H1 (cell line): ENCODE measurements around the gene CYB561. TPM values are rescaled to one million over a fixed set of nuclear protein-coding genes. Genes with fewer than 3 reads are reported as not detected.

Experiments
- CTCF ChIA-PET: fragments of 300-600 bp; sonication (Branson Sonifier 250); formaldehyde crosslinking; loops from one replicate; lab custom pipeline; 2021; ENCODE audit not compliant: partially characterized antibody; lab: Charles Lee
- POLR2A ChIA-PET: fragments of 300-600 bp; sonication (Branson Sonifier 250); formaldehyde crosslinking; loops from one replicate; lab custom pipeline; 2021; ENCODE audit warnings: inconsistent platforms; ENCODE audit not compliant: partially characterized antibody; lab: Charles Lee
- DNase-seq, 2 experiments: peaks; one replicate each; pipeline versions ENCODE4 v3.0.0 to v3.0.0-alpha.2; 2010 to 2022; ENCODE audit warnings: low spot score in 2 of 2, low read depth in 1 of 2, mixed read lengths in 1 of 2
- FAIRE-seq: peaks from 2 replicates; lab custom pipeline; 2011; peaks lifted over from hg19 to GRCh38; lab: Jason Lieb, UNC
- H2AFZ ChIP-seq: 2 replicates; pipeline ENCODE4 v1.8.1; 2012; ENCODE audit warnings: low read length, inconsistent platforms
- H2AK5ac ChIP-seq: 2 replicates; pipeline ENCODE4 v1.6.1; 2013; ENCODE audit warnings: low read depth, low read length
- H2BK120ac ChIP-seq: replicated peaks from 2 replicates; pipeline ENCODE3; 2013; ENCODE audit warnings: low read depth, low read length, inconsistent platforms
- H2BK12ac ChIP-seq: 2 replicates; pipeline ENCODE4 v1.6.1; 2013; ENCODE audit warnings: low read depth, low read length
- H2BK15ac ChIP-seq: 2 replicates; pipeline ENCODE4 v1.6.1; 2013; ENCODE audit warnings: low read length
- H2BK20ac ChIP-seq: 2 replicates; pipeline ENCODE4 v1.6.1; 2013; ENCODE audit warnings: low read length
- H2BK5ac ChIP-seq: 2 replicates; pipeline ENCODE4 v1.6.1; 2013; ENCODE audit warnings: low read depth, low read length
- H3K14ac ChIP-seq: 2 replicates; pipeline ENCODE4 v1.6.1; 2013; ENCODE audit warnings: inconsistent platforms; ENCODE audit not compliant: insufficient read length
- H3K18ac ChIP-seq: 2 replicates; pipeline ENCODE4 v1.6.1; 2013; ENCODE audit warnings: low read length; ENCODE audit errors: extremely low read depth
- H3K23ac ChIP-seq: 2 replicates; pipeline ENCODE4 v1.6.1; 2013; ENCODE audit warnings: inconsistent platforms; ENCODE audit not compliant: insufficient read length
- H3K23me2 ChIP-seq: 2 replicates; pipeline ENCODE4 v1.6.1; 2013; ENCODE audit warnings: low read depth, low read length
- H3K27ac ChIP-seq: 2 replicates; pipeline ENCODE4 v1.6.1; 2011; ENCODE audit warnings: low read depth, low read length, inconsistent platforms
- H3K27me3 ChIP-seq, 4 experiments: replicated peaks in 1 of 4; 1 replicate in 1 of 4; 2 replicates in 3 of 4; pipeline versions ENCODE4 v1.6.1 to v1.8.1; 2011 to 2013; ENCODE audit warnings: low read length in 3 of 4, mild to moderate bottlenecking in 3 of 4, inconsistent platforms in 2 of 4, mixed read lengths in 2 of 4, moderate library complexity in 1 of 4; ENCODE audit not compliant: control insufficient read depth in 3 of 4, insufficient read depth in 3 of 4; ENCODE audit errors: extremely low read depth in 1 of 4
- H3K36me3 ChIP-seq, 4 experiments: 2 replicates each; pipeline versions ENCODE4 v1.6.1 to v1.8.1; 2011 to 2013; ENCODE audit warnings: mild to moderate bottlenecking in 4 of 4, low read length in 3 of 4, moderate library complexity in 2 of 4, control low read depth in 1 of 4, inconsistent platforms in 1 of 4; ENCODE audit not compliant: insufficient read depth in 4 of 4, control insufficient read depth in 2 of 4
- H3K4ac ChIP-seq: replicated peaks from 2 replicates; pipeline ENCODE3; 2013; ENCODE audit warnings: low read length, low read depth, mixed read lengths, inconsistent platforms; ENCODE audit not compliant: insufficient read length
- H3K4me1 ChIP-seq, 4 experiments: replicated peaks in 1 of 4; 1 replicate in 1 of 4; 2 replicates in 3 of 4; pipeline versions ENCODE4 v1.6.1 to v1.8.1; 2011 to 2013; ENCODE audit warnings: low read length in 3 of 4, inconsistent platforms in 2 of 4, mixed read lengths in 1 of 4; ENCODE audit not compliant: insufficient read depth in 4 of 4, control insufficient read depth in 3 of 4
- H3K4me2 ChIP-seq, 2 experiments: 2 replicates each; pipeline versions ENCODE4 v1.6.1 to v1.8.1; 2011 to 2013; ENCODE audit warnings: low read depth in 2 of 2, low read length in 2 of 2, control low read depth in 1 of 2, inconsistent platforms in 1 of 2, mild to moderate bottlenecking in 1 of 2; ENCODE audit not compliant: insufficient read depth in 1 of 2
- H3K4me3 ChIP-seq, 4 experiments: fragments of 200-600, 300-600 bp in 1 of 4; sonication (generic), shearing (Covaris generic), sonication (Bioruptor Twin) in 1 of 4; 2 replicates each; pipeline versions ENCODE4 v1.5.1 to v1.8.1; 2011 to 2016; ENCODE audit warnings: low read length in 4 of 4, low read depth in 3 of 4, control low read depth in 2 of 4, inconsistent platforms in 2 of 4, mild to moderate bottlenecking in 2 of 4, mixed read lengths in 1 of 4, moderate library complexity in 1 of 4; ENCODE audit not compliant: insufficient read depth in 2 of 4; ENCODE audit errors: extremely low read depth in 1 of 4
- H3K56ac ChIP-seq: replicated peaks from 2 replicates; pipeline ENCODE3; 2013; ENCODE audit warnings: low read depth, mild to moderate bottlenecking, mixed read lengths, low read length, inconsistent platforms; ENCODE audit not compliant: insufficient read length
- H3K79me1 ChIP-seq: 2 replicates; pipeline ENCODE4 v1.6.1; 2013; ENCODE audit warnings: low read depth, low read length, control low read depth
- H3K79me2 ChIP-seq, 2 experiments: 2 replicates each; pipeline versions ENCODE4 v1.6.1 to v1.8.1; 2012 to 2013; ENCODE audit warnings: low read length in 2 of 2, mild to moderate bottlenecking in 2 of 2, inconsistent platforms in 1 of 2; ENCODE audit not compliant: insufficient read depth in 2 of 2, control insufficient read depth in 1 of 2
- H3K9ac ChIP-seq, 4 experiments: replicated peaks in 1 of 4; 1 replicate in 1 of 4; 2 replicates in 3 of 4; pipeline versions ENCODE4 v1.6.1 to v1.8.1; 2011 to 2013; ENCODE audit warnings: low read depth in 3 of 4, low read length in 3 of 4, control low read depth in 2 of 4, mild to moderate bottlenecking in 2 of 4, moderate library complexity in 2 of 4, inconsistent platforms in 1 of 4; ENCODE audit errors: extremely low read depth in 1 of 4
- H3K9me3 ChIP-seq, 2 experiments: 2 replicates each; pipeline versions ENCODE4 v1.6.1 to v1.8.1; 2012 to 2013; ENCODE audit warnings: mild to moderate bottlenecking in 2 of 2, moderate library complexity in 2 of 2, control low read depth in 1 of 2, inconsistent platforms in 1 of 2, low read depth in 1 of 2, low read length in 1 of 2, mixed read lengths in 1 of 2; ENCODE audit not compliant: insufficient read depth in 2 of 2
- H4K20me1 ChIP-seq, 2 experiments: replicated peaks in 1 of 2; 2 replicates each; pipeline versions ENCODE3 to v1.8.1; 2011 to 2013; ENCODE audit warnings: inconsistent platforms in 2 of 2, low read length in 2 of 2, mild to moderate bottlenecking in 1 of 2; ENCODE audit not compliant: insufficient read depth in 2 of 2, control insufficient read depth in 1 of 2
- H4K5ac ChIP-seq: 2 replicates; pipeline ENCODE4 v1.6.1; 2013; ENCODE audit warnings: low read length, low read depth, mixed read lengths, inconsistent platforms; ENCODE audit not compliant: insufficient read length
- H4K8ac ChIP-seq: 2 replicates; pipeline ENCODE4 v1.8.0; 2013; ENCODE audit warnings: mild to moderate bottlenecking, moderate library complexity, low read length, inconsistent platforms; ENCODE audit not compliant: insufficient read depth; ENCODE audit errors: extremely low read depth
- H4K91ac ChIP-seq: replicated peaks from 2 replicates; pipeline ENCODE3; 2013; ENCODE audit warnings: low read length, mixed read lengths, inconsistent platforms; ENCODE audit not compliant: insufficient read length
- CBX8 ChIP-seq: fragments of 300-800, 300-1000 bp; sonication (generic); IDR thresholded peaks from 2 replicates; pipeline ENCODE4 v1.7.1; 2016; ENCODE audit warnings: low read depth, low read length, borderline replicate concordance
- CEBPB ChIP-seq: IDR thresholded peaks from 2 replicates; pipeline ENCODE4 v1.6.1; 2012; ENCODE audit warnings: low read depth, low read length
- CREB1 ChIP-seq: IDR thresholded peaks from 2 replicates; pipeline ENCODE4 v1.6.1; 2012; ENCODE audit warnings: inconsistent platforms
- EP300 ChIP-seq, 2 experiments: IDR thresholded peaks; 1 replicate in 1 of 2; 2 replicates in 1 of 2; pipeline ENCODE4 v1.6.1; 2011 to 2012; ENCODE audit warnings: low read depth in 2 of 2, low read length in 2 of 2, mild to moderate bottlenecking in 2 of 2, borderline replicate concordance in 1 of 2, inconsistent platforms in 1 of 2, moderate library complexity in 1 of 2
- FOSL1 ChIP-seq: IDR thresholded peaks from 2 replicates; pipeline ENCODE4 v1.6.1; 2011; ENCODE audit warnings: mild to moderate bottlenecking, low read depth, low read length, moderate library complexity; ENCODE audit not compliant: insufficient read depth
- KDM5A ChIP-seq: fragments of 200-600 bp; IDR thresholded peaks from 2 replicates; pipeline ENCODE4 v1.7.1; 2012; ENCODE audit warnings: mild to moderate bottlenecking, low read length, inconsistent platforms, mixed read lengths
- NANOG ChIP-seq: IDR thresholded peaks from 2 replicates; pipeline ENCODE4 v1.6.1; 2011; ENCODE audit warnings: low read length, low read depth, mild to moderate bottlenecking, inconsistent platforms; ENCODE audit not compliant: insufficient read depth, poor library complexity, severe bottlenecking
- RAD21 ChIP-seq, 2 experiments: IDR thresholded peaks in 1 of 2; conservative IDR thresholded peaks in 1 of 2; 2 replicates each; pipeline ENCODE4 v1.6.1; 2011; ENCODE audit warnings: low read depth in 2 of 2, low read length in 2 of 2, improper control_type of control experiment in 1 of 2, inconsistent platforms in 1 of 2, mild to moderate bottlenecking in 1 of 2, moderate library complexity in 1 of 2
- RBBP5 ChIP-seq: IDR thresholded peaks from 2 replicates; pipeline ENCODE4 v1.7.1; 2012; ENCODE audit warnings: low read depth, mild to moderate bottlenecking, inconsistent platforms, low read length, moderate library complexity, borderline replicate concordance
- SIN3A ChIP-seq, 2 experiments: IDR thresholded peaks in 1 of 2; conservative IDR thresholded peaks in 1 of 2; 2 replicates each; pipeline ENCODE4 v1.6.1; 2011 to 2012; ENCODE audit warnings: low read length in 2 of 2, improper control_type of control experiment in 1 of 2, low read depth in 1 of 2, mild to moderate bottlenecking in 1 of 2
- TAF1 ChIP-seq: IDR thresholded peaks from 2 replicates; pipeline ENCODE4 v1.6.1; 2011; ENCODE audit warnings: mild to moderate bottlenecking, low read depth, low read length
- ZNF274 ChIP-seq: IDR thresholded peaks from 2 replicates; pipeline ENCODE4 v1.7.0; 2012; ENCODE audit warnings: low read length, borderline replicate concordance; ENCODE audit errors: extremely low read depth
- WGBS, 2 experiments: shearing (Covaris generic) in 1 of 2; methylation state at CpG; one replicate each; pipeline versions ENCODE4 v1.1.6 to v1.1.7; 2013 to 2015; ENCODE audit warnings: low lambda C conversion rate in 2 of 2, mixed read lengths in 2 of 2, inconsistent platforms in 1 of 2, low coverage in 1 of 2, missing lambda C conversion rate in 1 of 2; ENCODE audit not compliant: insufficient replicate concordance in 2 of 2, insufficient coverage in 1 of 2, insufficient read length in 1 of 2; ENCODE audit errors: extremely low coverage in 1 of 2, missing lambda C conversion rate in 1 of 2; 5-methylcytosine and 5-hydroxymethylcytosine counted together
- polyA plus RNA-seq, 7 experiments: library from polyadenylated mRNA; depleted of rRNA in 3 of 7; stranded (reverse) in 5 of 7; unstranded in 2 of 7; fragments of >200 nt in 5 of 7; fragments of 200-250 nt in 2 of 7; gene quantifications; 1 replicate in 5 of 7; 2 replicates in 1 of 7; 4 replicates in 1 of 7; pipeline versions ENCODE4 v1.2.1 to v1.2.3, GENCODE V29; 2011 to 2013; ENCODE audit warnings: missing spikeins in 2 of 7, mixed read lengths in 2 of 7
- total RNA-seq: library from RNA; stranded (reverse); fragmentation: NEBNext Ultra II Directional; extraction: Animal tissue kit (Norgen Biotek cat#: 25700); gene quantifications from 2 replicates; pipeline ENCODE4 v1.2.1, GENCODE V29; 2021
- TF ChIP-seq, protein P1 (sequence below): IDR thresholded peaks from 2 replicates; pipeline ENCODE4 v1.6.1; 2012; ENCODE audit warnings: inconsistent platforms

Gene CYB561
- total and polyA plus RNA-seq, 2 of the 8 experiments (the other 6 are each of a cell fraction or from before 2014, with no cell fraction given) = 19.7 to 23.4 TPM

DNA sequence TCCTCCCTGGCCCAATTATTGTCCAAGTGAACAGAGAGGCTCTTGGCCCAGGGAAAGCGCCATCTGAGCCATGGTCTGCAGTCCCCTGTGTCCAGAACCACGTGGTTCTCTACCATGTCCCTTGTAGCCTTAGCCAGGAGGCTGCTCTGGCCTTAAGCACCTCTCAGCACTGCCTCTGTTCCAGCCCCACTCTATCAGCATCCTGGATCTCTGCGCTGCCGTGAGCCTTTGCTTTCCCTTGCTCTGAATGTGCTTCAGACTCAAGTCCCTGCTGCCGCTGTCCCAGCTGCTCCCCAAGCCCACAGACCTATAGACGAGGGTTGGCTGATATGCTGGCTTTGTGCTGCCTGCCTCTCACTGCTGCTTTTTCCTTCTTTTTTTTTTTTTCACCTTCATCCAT lies 33.9 kb downstream of the CYB561 start:
- no peak overlapping the region; the same call in 1 of the 2 replicates for H4K8ac ChIP-seq
- H3K14ac ChIP-seq = no peak overlapping the region
- 94% methylated on average over 6 of the region's 6 CpGs; no CpG with 5 or more reads in 1 of the 2 experiments for WGBS, 2 experiments
- no peak overlapping the region for H2BK15ac ChIP-seq
- no peak overlapping the region for H2BK12ac ChIP-seq
- no peak overlapping the region for H3K9ac ChIP-seq
- H3K36me3 ChIP-seq = no peaks in the 10 kb centered on the region
- H3K79me2 ChIP-seq = no peaks in the 10 kb centered on the region
- no peak overlapping the region for H3K4me2 ChIP-seq
- no peak overlapping the region for H3K18ac ChIP-seq
- no peak overlapping the region for H2AFZ ChIP-seq
- H2BK120ac ChIP-seq = no peak overlapping the region
- H3K4me1 ChIP-seq = no peaks in the 10 kb centered on the region
- no peak overlapping the region for H4K91ac ChIP-seq
- H3K27ac ChIP-seq = no peak overlapping the region
- FAIRE-seq = no peak
- CTCF ChIA-PET = interaction anchor here (1.0 to 1.1 kb wide), 3 partner anchors 11 to 330 kb away, joined by 5 to 6 read pairs (median 6); no protein-coding TSS in a partner anchor
- no peaks in the 10 kb centered on the region for H3K27me3 ChIP-seq
- no peak overlapping the region for H2AK5ac ChIP-seq
- no peaks in the 10 kb centered on the region for H3K9me3 ChIP-seq
- POLR2A ChIA-PET = no interaction called here
- H3K4ac ChIP-seq = no peak overlapping the region
- H2BK5ac ChIP-seq = no peak overlapping the region; the same call in 1 of the 2 replicates
- H3K4me3 ChIP-seq = no peak overlapping the region
- no peak overlapping the region for H2BK20ac ChIP-seq
- H3K56ac ChIP-seq = no peak overlapping the region
- no peak overlapping the region for H4K5ac ChIP-seq
- H3K23ac ChIP-seq = no peak overlapping the region
- no peaks in the 10 kb centered on the region for H4K20me1 ChIP-seq
- H3K23me2 ChIP-seq = no peaks in the 10 kb centered on the region
- DNase-seq = no peak
- no peaks in the 10 kb centered on the region for H3K79me1 ChIP-seq
- no peak for TF ChIP-seq EP300 (IDR thresholded peaks at IDR 0.05; ENCODE audit: borderline replicate concordance in 1 of 2, low read depth in 2 of 2, low read length in 2 of 2)
- no peak for TF ChIP-seq ZNF274
- TF ChIP-seq, protein P1, sequence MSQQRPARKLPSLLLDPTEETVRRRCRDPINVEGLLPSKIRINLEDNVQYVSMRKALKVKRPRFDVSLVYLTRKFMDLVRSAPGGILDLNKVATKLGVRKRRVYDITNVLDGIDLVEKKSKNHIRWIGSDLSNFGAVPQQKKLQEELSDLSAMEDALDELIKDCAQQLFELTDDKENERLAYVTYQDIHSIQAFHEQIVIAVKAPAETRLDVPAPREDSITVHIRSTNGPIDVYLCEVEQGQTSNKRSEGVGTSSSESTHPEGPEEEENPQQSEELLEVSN = no peak
- no peak for TF ChIP-seq NANOG
- TF ChIP-seq CREB1 = no peak
- TF ChIP-seq RBBP5 = no peak
- TF ChIP-seq CEBPB = no peak
- TF ChIP-seq SIN3A (conservative IDR thresholded peaks at IDR 0.05 in 1 of 2, IDR thresholded peaks at IDR 0.05 in 1 of 2; ENCODE audit: low read depth in 1 of 2, low read length in 2 of 2) = no peak
- TF ChIP-seq FOSL1 = no peak
- TF ChIP-seq RAD21 (IDR thresholded peaks at IDR 0.05 in 1 of 2, conservative IDR thresholded peaks at IDR 0.05 in 1 of 2; ENCODE audit: low read depth in 2 of 2, low read length in 2 of 2) = no peak
- TF ChIP-seq KDM5A = no peak
- TF ChIP-seq TAF1 = no peak
- TF ChIP-seq CBX8 = no peak
